HCT116 (cell line): ENCODE data around the gene PLCG2. TPM values are rescaled to one million over a fixed set of nuclear protein-coding genes. Genes with fewer than 3 reads are reported as not detected.

Experiments used
- ATAC-seq: fragments of 200-7000 bp; cut with Tn5 transposase; 2 replicates; pipeline ENCODE4 v1.9.1; 2020; ENCODE audit warnings: mild to moderate bottlenecking, moderate library complexity
- BruUV-seq: library from RNA; stranded (reverse); fragments of 400-500 nt; replicated peaks from 2 replicates; lab custom pipeline; 2021; lab: Mats Ljungman, UMichigan
- CTCF ChIA-PET: fragments of 300-600 bp; sonication (Branson Sonifier 250); formaldehyde crosslinking; loops from one replicate; lab custom pipeline; 2021; ENCODE audit warnings: antibody characterized with exemption; lab: Charles Lee
- POLR2A ChIA-PET: fragments of 300-600, 350-600 bp; sonication (Branson Sonifier 250); formaldehyde crosslinking; loops from one replicate; lab custom pipeline; 2021; ENCODE audit warnings: antibody characterized with exemption; lab: Charles Lee
- RAD21 ChIA-PET, 2 experiments: fragments of 300-600 bp; sonication (Branson Sonifier 250); formaldehyde crosslinking; loops; one replicate each; lab custom pipeline; 2023; ENCODE audit warnings: low total read pairs in 2 of 2; ENCODE audit not compliant: uncharacterized antibody in 2 of 2, unreplicated experiment in 2 of 2, low non-redundant PET in 1 of 2; lab: Charles Lee
- DNase-seq: peaks from one replicate; pipeline ENCODE4 v3.0.0-alpha.2; 2010; ENCODE audit warnings: low read depth, low spot score
- H2AFZ ChIP-seq: fragments of 200-600 bp; shearing (Covaris generic), sonication (generic); 2 replicates; pipeline ENCODE4 v1.6.1; 2017; ENCODE audit warnings: low read depth, mixed run types, mixed read lengths, antibody characterized with exemption, low read length; ENCODE audit not compliant: poor library complexity, severe bottlenecking
- H3K27ac ChIP-seq: 2 replicates; pipeline ENCODE4 v1.5.1; 2012; ENCODE audit warnings: low read depth, low read length
- H3K27me3 ChIP-seq: fragments of 200-600 bp; sonication (generic); 2 replicates; pipeline ENCODE4 v1.6.1; 2016; ENCODE audit warnings: mixed run types, low read length, mixed read lengths; ENCODE audit not compliant: insufficient read depth
- H3K36me3 ChIP-seq, 2 experiments: fragments of 200-500 bp in 1 of 2; fragments of 200-600 bp in 1 of 2; sonication (Bioruptor generic) in 1 of 2; sonication (generic) in 1 of 2; 2 replicates each; pipeline versions ENCODE4 v1.5.1 to v1.6.1; 2014 to 2016; ENCODE audit warnings: low read length in 2 of 2, inconsistent platforms in 1 of 2, mixed read lengths in 1 of 2, mixed run types in 1 of 2; ENCODE audit not compliant: insufficient read depth in 2 of 2, control insufficient read depth in 1 of 2
- H3K4me1 ChIP-seq, 2 experiments: fragments of 200-600 bp in 1 of 2; sonication (generic) in 1 of 2; 2 replicates each; pipeline versions ENCODE4 v1.5.1 to v1.6.1; 2012 to 2017; ENCODE audit warnings: low read length in 2 of 2, inconsistent platforms in 1 of 2, mild to moderate bottlenecking in 1 of 2, mixed read lengths in 1 of 2, mixed run types in 1 of 2, moderate library complexity in 1 of 2; ENCODE audit not compliant: insufficient read depth in 2 of 2, control insufficient read depth in 1 of 2
- H3K4me2 ChIP-seq: fragments of 200-600 bp; sonication (generic); 2 replicates; pipeline ENCODE4 v1.6.1; 2017; ENCODE audit warnings: mixed run types, low read length, mixed read lengths
- H3K4me3 ChIP-seq, 2 experiments: fragments of 200-600 bp in 1 of 2; sonication (generic) in 1 of 2; replicated peaks in 1 of 2; 2 replicates each; pipeline ENCODE4 v1.5.1; 2011 to 2016; ENCODE audit warnings: low read length in 2 of 2, control low read depth in 1 of 2, low read depth in 1 of 2, mild to moderate bottlenecking in 1 of 2, mixed read lengths in 1 of 2, mixed run types in 1 of 2
- H3K79me2 ChIP-seq: fragments of 200-600 bp; sonication (generic); 2 replicates; pipeline ENCODE4 v1.6.1; 2017; ENCODE audit warnings: mild to moderate bottlenecking, mixed run types, low read length, moderate library complexity, mixed read lengths; ENCODE audit not compliant: insufficient read depth
- H3K9ac ChIP-seq: fragments of 200-600 bp; sonication (generic); 2 replicates; pipeline ENCODE4 v1.6.1; 2016; ENCODE audit warnings: low read length, mixed read lengths
- H3K9me2 ChIP-seq: fragments of 200-600 bp; sonication (generic), shearing (Covaris generic); 2 replicates; pipeline ENCODE4 v1.6.1; 2017; ENCODE audit warnings: mixed run types, mild to moderate bottlenecking, moderate library complexity; ENCODE audit not compliant: insufficient read depth
- H3K9me3 ChIP-seq, 2 experiments: fragments of 200-500 bp in 1 of 2; fragments of 200-600 bp in 1 of 2; sonication (Bioruptor generic) in 1 of 2; sonication (generic) in 1 of 2; 2 replicates each; pipeline ENCODE4 v1.6.1; 2014 to 2017; ENCODE audit warnings: low read length in 2 of 2, mixed read lengths in 2 of 2, inconsistent platforms in 1 of 2, low read depth in 1 of 2, mild to moderate bottlenecking in 1 of 2, mixed run types in 1 of 2, moderate library complexity in 1 of 2; ENCODE audit not compliant: control insufficient read depth in 1 of 2, insufficient read depth in 1 of 2
- H4K20me1 ChIP-seq: fragments of 200-600 bp; sonication (generic), shearing (Covaris generic); 2 replicates; pipeline ENCODE4 v1.6.1; 2017; ENCODE audit warnings: mixed run types, mild to moderate bottlenecking, moderate library complexity; ENCODE audit not compliant: insufficient read depth
- CBX3 ChIP-seq: IDR thresholded peaks from 2 replicates; pipeline ENCODE4 v1.6.1; 2012; ENCODE audit warnings: low read depth
- CEBPB ChIP-seq: IDR thresholded peaks from 2 replicates; pipeline ENCODE4 v1.6.1; 2012; ENCODE audit warnings: low read depth
- CTCF ChIP-seq, 3 experiments: fragments of 200-600 bp in 1 of 3; sonication (generic) in 1 of 3; IDR thresholded peaks in 2 of 3; conservative IDR thresholded peaks in 1 of 3; 2 replicates each; pipeline ENCODE4 v1.5.1; 2012 to 2017; ENCODE audit warnings: low read depth in 2 of 3, low read length in 2 of 3, antibody characterized with exemption in 1 of 3, borderline replicate concordance in 1 of 3, control low read depth in 1 of 3, mild to moderate bottlenecking in 1 of 3, mixed read lengths in 1 of 3, mixed run types in 1 of 3, moderate library complexity in 1 of 3; ENCODE audit not compliant: insufficient read depth in 1 of 3
- EGR1 ChIP-seq: IDR thresholded peaks from 2 replicates; pipeline ENCODE4 v1.6.1; 2012; ENCODE audit warnings: low read depth
- EZH2 ChIP-seq: fragments of 200-600 bp; sonication (generic); IDR thresholded peaks from 2 replicates; pipeline ENCODE4 v1.6.1; 2017; ENCODE audit warnings: antibody characterized with exemption, mixed run types
- EZH2phosphoT487 ChIP-seq: fragments of 200-600 bp; IDR thresholded peaks from 2 replicates; pipeline ENCODE4 v1.6.1; 2018; ENCODE audit warnings: antibody characterized with exemption, borderline replicate concordance
- FOSL1 ChIP-seq: IDR thresholded peaks from 2 replicates; pipeline ENCODE4 v1.6.1; 2012; ENCODE audit warnings: low read depth
- JUND ChIP-seq: IDR thresholded peaks from 2 replicates; pipeline ENCODE4 v1.6.1; 2012
- POLR2A ChIP-seq: IDR thresholded peaks from 2 replicates; pipeline ENCODE4 v1.7.0; 2011; ENCODE audit warnings: borderline replicate concordance; ENCODE audit not compliant: insufficient read depth, insufficient read length; ENCODE audit errors: extremely low read depth
- POLR2AphosphoS5 ChIP-seq: IDR thresholded peaks from 2 replicates; pipeline ENCODE4 v1.6.1; 2011; ENCODE audit warnings: mild to moderate bottlenecking, low read depth, low read length, moderate library complexity
- RAD21 ChIP-seq: IDR thresholded peaks from 2 replicates; pipeline ENCODE4 v1.6.1; 2012; ENCODE audit warnings: low read depth, mild to moderate bottlenecking
- REST ChIP-seq: IDR thresholded peaks from 2 replicates; pipeline ENCODE4 v1.6.1; 2012; ENCODE audit warnings: low read depth
- SIN3A ChIP-seq: IDR thresholded peaks from 2 replicates; pipeline ENCODE4 v1.6.1; 2012; ENCODE audit warnings: low read depth
- SP1 ChIP-seq: IDR thresholded peaks from 2 replicates; pipeline ENCODE4 v1.6.1; 2012; ENCODE audit warnings: low read depth
- SRF ChIP-seq: IDR thresholded peaks from 2 replicates; pipeline ENCODE4 v1.6.1; 2012; ENCODE audit warnings: low read depth
- YY1 ChIP-seq: IDR thresholded peaks from 2 replicates; pipeline ENCODE4 v1.6.1; 2011; ENCODE audit warnings: low read length, low read depth, moderate library complexity, mild to moderate bottlenecking; ENCODE audit not compliant: insufficient replicate concordance; ENCODE audit errors: extremely low read depth
- ZBTB33 ChIP-seq: IDR thresholded peaks from 2 replicates; pipeline ENCODE4 v1.6.1; 2011; ENCODE audit warnings: mild to moderate bottlenecking, low read length, moderate library complexity; ENCODE audit not compliant: insufficient replicate concordance; ENCODE audit errors: extremely low read depth
- ZFX ChIP-seq: fragments of 450-650 bp; IDR thresholded peaks from 2 replicates; pipeline ENCODE4 v1.6.1; 2017
- ZNF274 ChIP-seq: fragments of 200-500 bp; sonication (Bioruptor generic); IDR thresholded peaks from 2 replicates; pipeline ENCODE4 v1.6.1; 2014; ENCODE audit warnings: mild to moderate bottlenecking, low read depth, low read length, inconsistent platforms
- intact Hi-C: fragments of 100-400 bp; cut with micrococcal nuclease; formaldehyde crosslinking; loops from 2 replicates; pipeline ENCODE4 v1.10.0; 2022
- total RNA-seq: library from RNA; stranded (reverse); gene quantifications from one replicate; pipeline ENCODE4 v1.2.1, GENCODE V29; 2021; ENCODE audit not compliant: unreplicated experiment
- TF ChIP-seq, protein P1 (sequence below): IDR thresholded peaks from 2 replicates; pipeline ENCODE4 v1.6.1; 2012

Gene PLCG2
- total RNA-seq, 1 experiment from 2014 or later, result 31.2 TPM

DNA sequence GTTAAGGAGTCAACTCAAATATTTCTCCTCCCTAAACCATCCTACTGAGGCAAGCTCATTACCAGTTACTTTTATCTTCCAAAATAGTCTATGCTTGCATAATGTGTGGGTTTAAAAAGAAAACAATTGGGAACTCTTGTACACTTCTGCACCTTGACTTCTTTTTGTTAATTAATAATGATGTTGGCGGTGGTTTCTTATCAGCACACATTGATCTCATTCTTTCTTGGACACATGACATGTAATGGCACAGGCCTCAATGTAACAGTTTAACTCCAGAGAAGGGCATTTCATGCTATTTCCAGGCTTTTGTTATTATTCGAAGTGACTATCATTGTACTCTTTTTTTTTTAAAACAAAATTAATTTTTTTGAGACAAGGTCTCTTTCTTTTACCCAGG is 7.8 kb downstream of the PLCG2 start:
- intact Hi-C loops, result no loop called here
- H3K27ac ChIP-seq, result no peak overlapping the region
- RAD21 ChIA-PET, result no interaction called here

More for the DNA sequence above, 7.8 kb downstream of the PLCG2 start:
- ATAC-seq, result no peak
- no peak overlapping the region for H3K9ac ChIP-seq
- 0 out of 4 replicates have a peak, but pooled peaks cover 0 to 2% of the 10 kb centered on the region in 2 experiments for H3K36me3 ChIP-seq
- ChIA-PET CTCF (no interaction called here), POLR2A (no interaction called here)
- H3K4me1 ChIP-seq, result no peaks in the 10 kb centered on the region
- H3K27me3 ChIP-seq, result no peaks in the 10 kb centered on the region
- no TSS peak for BruUV-seq
- H3K4me3 ChIP-seq, result no peak overlapping the region
- DNase-seq, result no peak
- H4K20me1 ChIP-seq, result no peaks in the 10 kb centered on the region
- no peaks in the 10 kb centered on the region for H3K79me2 ChIP-seq
- TF ChIP-seq ZNF274 (no peak), CBX3 (no peak), POLR2AphosphoS5 (no peak), SRF (no peak), REST (no peak), RAD21 (no peak), CEBPB (no peak), EZH2phosphoT487 (no peak), POLR2A (no peak), JUND (no peak), YY1 (no peak), CTCF (IDR thresholded peaks at IDR 0.05 in 2 of 3, conservative IDR thresholded peaks at IDR 0.05 in 1 of 3; ENCODE audit: borderline replicate concordance in 1 of 3, insufficient read depth in 1 of 3, low read depth in 2 of 3, low read length in 2 of 3) (no peak), SIN3A (no peak), EZH2 (no peak), FOSL1 (no peak), EGR1 (no peak), ZBTB33 (no peak), ZFX (no peak), SP1 (no peak)
- TF ChIP-seq, protein P1, sequence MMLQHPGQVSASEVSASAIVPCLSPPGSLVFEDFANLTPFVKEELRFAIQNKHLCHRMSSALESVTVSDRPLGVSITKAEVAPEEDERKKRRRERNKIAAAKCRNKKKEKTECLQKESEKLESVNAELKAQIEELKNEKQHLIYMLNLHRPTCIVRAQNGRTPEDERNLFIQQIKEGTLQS, result no peak
- no peaks in the 10 kb centered on the region for H3K9me2 ChIP-seq
- no peaks in the 10 kb centered on the region for H3K9me3 ChIP-seq
- H3K4me2 ChIP-seq, result no peak overlapping the region
- H2AFZ ChIP-seq, result no peak overlapping the region
